ENCODE results near the gene FAM229A. TPM values are rescaled to one million over a fixed set of nuclear protein-coding genes. Genes with fewer than 3 reads are reported as not detected.

Gene FAM229A
- total and polyA plus RNA-seq, 9 of the 15 experiments (the other 6 are each of a cell fraction or from before 2014, with no cell fraction given): 0.04 to 21.6 (median 7.4) TPM

- TF ChIP-seq SMAD1 (IDR thresholded peaks at IDR 0.05; ENCODE audit: low read depth, low read length, partially characterized antibody): no peak
- TF ChIP-seq, protein P1, sequence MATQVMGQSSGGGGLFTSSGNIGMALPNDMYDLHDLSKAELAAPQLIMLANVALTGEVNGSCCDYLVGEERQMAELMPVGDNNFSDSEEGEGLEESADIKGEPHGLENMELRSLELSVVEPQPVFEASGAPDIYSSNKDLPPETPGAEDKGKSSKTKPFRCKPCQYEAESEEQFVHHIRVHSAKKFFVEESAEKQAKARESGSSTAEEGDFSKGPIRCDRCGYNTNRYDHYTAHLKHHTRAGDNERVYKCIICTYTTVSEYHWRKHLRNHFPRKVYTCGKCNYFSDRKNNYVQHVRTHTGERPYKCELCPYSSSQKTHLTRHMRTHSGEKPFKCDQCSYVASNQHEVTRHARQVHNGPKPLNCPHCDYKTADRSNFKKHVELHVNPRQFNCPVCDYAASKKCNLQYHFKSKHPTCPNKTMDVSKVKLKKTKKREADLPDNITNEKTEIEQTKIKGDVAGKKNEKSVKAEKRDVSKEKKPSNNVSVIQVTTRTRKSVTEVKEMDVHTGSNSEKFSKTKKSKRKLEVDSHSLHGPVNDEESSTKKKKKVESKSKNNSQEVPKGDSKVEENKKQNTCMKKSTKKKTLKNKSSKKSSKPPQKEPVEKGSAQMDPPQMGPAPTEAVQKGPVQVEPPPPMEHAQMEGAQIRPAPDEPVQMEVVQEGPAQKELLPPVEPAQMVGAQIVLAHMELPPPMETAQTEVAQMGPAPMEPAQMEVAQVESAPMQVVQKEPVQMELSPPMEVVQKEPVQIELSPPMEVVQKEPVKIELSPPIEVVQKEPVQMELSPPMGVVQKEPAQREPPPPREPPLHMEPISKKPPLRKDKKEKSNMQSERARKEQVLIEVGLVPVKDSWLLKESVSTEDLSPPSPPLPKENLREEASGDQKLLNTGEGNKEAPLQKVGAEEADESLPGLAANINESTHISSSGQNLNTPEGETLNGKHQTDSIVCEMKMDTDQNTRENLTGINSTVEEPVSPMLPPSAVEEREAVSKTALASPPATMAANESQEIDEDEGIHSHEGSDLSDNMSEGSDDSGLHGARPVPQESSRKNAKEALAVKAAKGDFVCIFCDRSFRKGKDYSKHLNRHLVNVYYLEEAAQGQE (IDR thresholded peaks at IDR 0.05; ENCODE audit: borderline replicate concordance): peak; percentile 80; the same call in 1 of the 2 replicates
- TF ChIP-seq, protein P1 (CRISPR knock-in tag; IDR thresholded peaks at IDR 0.05; ENCODE audit: low read depth): no peak
- TF ChIP-seq NFE2 (IDR thresholded peaks at IDR 0.05; ENCODE audit: low read depth): no peak
- TF ChIP-seq RCOR1 (IDR thresholded peaks at IDR 0.05; ENCODE audit: borderline replicate concordance in 1 of 2, low read depth in 2 of 2, low read length in 2 of 2): peak in 1 of 2 experiments; percentile 20; a peak in 1 of 4 replicates
- TF ChIP-seq SMARCA4 (IDR thresholded peaks at IDR 0.05): no peak
- TF ChIP-seq POLR2AphosphoS2 (IDR thresholded peaks at IDR 0.05; ENCODE audit: low read length): no peak
- no peak for TF ChIP-seq ZNF551 (CRISPR knock-in tag; IDR thresholded peaks at IDR 0.05)
- no peak for TF ChIP-seq STAT5B (CRISPR knock-in tag; IDR thresholded peaks at IDR 0.05)
- no peak for TF ChIP-seq PURB (CRISPR knock-in tag; IDR thresholded peaks at IDR 0.05; ENCODE audit: low read depth)
- TF ChIP-seq, protein P2, sequence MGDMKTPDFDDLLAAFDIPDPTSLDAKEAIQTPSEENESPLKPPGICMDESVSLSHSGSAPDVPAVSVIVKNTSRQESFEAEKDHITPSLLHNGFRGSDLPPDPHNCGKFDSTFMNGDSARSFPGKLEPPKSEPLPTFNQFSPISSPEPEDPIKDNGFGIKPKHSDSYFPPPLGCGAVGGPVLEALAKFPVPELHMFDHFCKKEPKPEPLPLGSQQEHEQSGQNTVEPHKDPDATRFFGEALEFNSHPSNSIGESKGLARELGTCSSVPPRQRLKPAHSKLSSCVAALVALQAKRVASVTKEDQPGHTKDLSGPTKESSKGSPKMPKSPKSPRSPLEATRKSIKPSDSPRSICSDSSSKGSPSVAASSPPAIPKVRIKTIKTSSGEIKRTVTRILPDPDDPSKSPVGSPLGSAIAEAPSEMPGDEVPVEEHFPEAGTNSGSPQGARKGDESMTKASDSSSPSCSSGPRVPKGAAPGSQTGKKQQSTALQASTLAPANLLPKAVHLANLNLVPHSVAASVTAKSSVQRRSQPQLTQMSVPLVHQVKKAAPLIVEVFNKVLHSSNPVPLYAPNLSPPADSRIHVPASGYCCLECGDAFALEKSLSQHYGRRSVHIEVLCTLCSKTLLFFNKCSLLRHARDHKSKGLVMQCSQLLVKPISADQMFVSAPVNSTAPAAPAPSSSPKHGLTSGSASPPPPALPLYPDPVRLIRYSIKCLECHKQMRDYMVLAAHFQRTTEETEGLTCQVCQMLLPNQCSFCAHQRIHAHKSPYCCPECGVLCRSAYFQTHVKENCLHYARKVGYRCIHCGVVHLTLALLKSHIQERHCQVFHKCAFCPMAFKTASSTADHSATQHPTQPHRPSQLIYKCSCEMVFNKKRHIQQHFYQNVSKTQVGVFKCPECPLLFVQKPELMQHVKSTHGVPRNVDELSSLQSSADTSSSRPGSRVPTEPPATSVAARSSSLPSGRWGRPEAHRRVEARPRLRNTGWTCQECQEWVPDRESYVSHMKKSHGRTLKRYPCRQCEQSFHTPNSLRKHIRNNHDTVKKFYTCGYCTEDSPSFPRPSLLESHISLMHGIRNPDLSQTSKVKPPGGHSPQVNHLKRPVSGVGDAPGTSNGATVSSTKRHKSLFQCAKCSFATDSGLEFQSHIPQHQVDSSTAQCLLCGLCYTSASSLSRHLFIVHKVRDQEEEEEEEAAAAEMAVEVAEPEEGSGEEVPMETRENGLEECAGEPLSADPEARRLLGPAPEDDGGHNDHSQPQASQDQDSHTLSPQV (IDR thresholded peaks at IDR 0.05): no peak
- TF ChIP-seq, protein P3, sequence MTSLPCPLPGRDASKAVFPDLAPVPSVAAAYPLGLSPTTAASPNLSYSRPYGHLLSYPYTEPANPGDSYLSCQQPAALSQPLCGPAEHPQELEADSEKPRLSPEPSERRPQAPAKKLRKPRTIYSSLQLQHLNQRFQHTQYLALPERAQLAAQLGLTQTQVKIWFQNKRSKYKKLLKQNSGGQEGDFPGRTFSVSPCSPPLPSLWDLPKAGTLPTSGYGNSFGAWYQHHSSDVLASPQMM (CRISPR knock-in tag; IDR thresholded peaks at IDR 0.05): no peak
- no peak for TF ChIP-seq ZNF764 (CRISPR knock-in tag; IDR thresholded peaks at IDR 0.05; ENCODE audit: low read depth)
Observed at GRCh38 chr1:32400876-32401631, 38.8 kb upstream of the FAM229A start (continued).

Measured in K562 (cell line).